Fibroblast of skin of abdomen (primary cell): ENCODE measurements around the gene ADAMTS1.
A peak's percentile ranks its signal among the peaks of the same experiment; 100 is the strongest.

Source experiments
- DNase-seq: peaks from one replicate; pipeline ENCODE4 v3.0.0-alpha.2; 2013

ADAMTS1 gene

GRCh38 chr21:26812173-26812572 lies 33.0 kb downstream of the ADAMTS1 start:
- no peak for DNase-seq

GRCh38 chr21:26811482-26811881 lies 33.7 kb downstream of the ADAMTS1 start:
- DNase-seq, result no peak

DNA sequence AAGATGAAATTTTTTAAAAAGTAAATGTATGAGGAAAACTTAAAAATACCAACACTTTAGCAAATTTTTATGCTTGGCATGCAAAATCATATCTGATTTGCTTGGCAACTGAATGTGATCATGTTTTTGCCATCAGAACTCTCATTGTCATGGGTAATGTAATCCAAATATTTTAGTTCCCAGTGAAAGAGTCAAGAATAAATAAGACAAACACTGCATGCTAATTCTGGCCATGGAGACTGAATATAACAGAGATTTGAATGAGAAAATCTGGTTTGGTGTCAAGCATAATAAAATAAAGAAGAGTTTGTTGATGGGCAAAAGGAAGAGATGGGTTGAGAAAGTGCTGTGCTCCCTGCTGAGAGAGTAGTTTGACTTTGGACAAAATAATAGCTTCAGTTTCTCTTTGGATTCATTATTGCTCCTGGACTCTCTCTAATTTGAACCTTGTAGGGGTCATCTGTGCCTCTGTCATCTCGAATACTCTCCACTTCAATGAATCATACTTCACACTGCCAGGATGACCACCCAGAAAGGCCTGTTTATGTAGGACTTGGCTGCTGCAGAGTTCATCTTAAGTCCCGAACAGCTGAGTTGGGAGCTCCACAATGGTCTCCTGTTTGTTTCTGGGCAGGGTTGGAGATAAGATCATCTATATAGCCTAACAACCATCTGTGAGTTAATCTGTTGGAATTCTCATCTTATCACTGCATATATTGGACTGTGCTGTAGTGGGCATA lies 34.4 kb downstream of the ADAMTS1 start:
- no peak for DNase-seq

DNA sequence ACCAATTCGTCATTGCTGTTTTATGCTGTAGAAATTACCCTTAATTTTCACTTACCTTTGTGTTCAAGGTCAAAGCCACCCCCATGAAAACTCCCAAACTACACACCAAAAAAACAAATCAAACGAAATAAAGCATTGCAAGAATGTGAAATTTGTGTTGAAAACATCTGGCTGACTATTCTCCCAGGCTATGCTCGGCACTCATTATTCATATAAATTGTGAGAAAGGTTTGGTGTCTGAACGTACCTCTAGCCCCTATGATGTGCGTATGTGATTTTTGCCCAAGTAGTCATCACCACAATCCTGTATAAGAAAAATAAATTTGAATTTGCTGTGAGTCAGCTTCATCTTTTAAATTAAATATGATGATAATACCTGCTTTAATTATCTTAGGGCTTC lies 34.9 kb downstream of the ADAMTS1 start:
- no peak for DNase-seq

GRCh38 chr21:26809745-26810144 lies 35.5 kb downstream of the ADAMTS1 start:
- no peak for DNase-seq

- peak; percentile 55 for DNase-seq
Observed at GRCh38 chr21:26806801-26807295, 38.4 kb downstream of the ADAMTS1 start.

- peak; percentile 91 for DNase-seq
Observed at GRCh38 chr21:26804895-26805609, 40.2 kb downstream of the ADAMTS1 start.

- peak; percentile 96 for DNase-seq
Observed at GRCh38 chr21:26801498-26801897, 43.7 kb downstream of the ADAMTS1 start.

GRCh38 chr21:26800970-26801431 lies 44.2 kb downstream of the ADAMTS1 start:
- peak; percentile 83 for DNase-seq

- DNase-seq, result no peak
Observed at GRCh38 chr21:26800455-26800854, 44.8 kb downstream of the ADAMTS1 start.

- DNase-seq, result no peak
Observed at GRCh38 chr21:26800001-26800400, 45.2 kb downstream of the ADAMTS1 start.

DNA sequence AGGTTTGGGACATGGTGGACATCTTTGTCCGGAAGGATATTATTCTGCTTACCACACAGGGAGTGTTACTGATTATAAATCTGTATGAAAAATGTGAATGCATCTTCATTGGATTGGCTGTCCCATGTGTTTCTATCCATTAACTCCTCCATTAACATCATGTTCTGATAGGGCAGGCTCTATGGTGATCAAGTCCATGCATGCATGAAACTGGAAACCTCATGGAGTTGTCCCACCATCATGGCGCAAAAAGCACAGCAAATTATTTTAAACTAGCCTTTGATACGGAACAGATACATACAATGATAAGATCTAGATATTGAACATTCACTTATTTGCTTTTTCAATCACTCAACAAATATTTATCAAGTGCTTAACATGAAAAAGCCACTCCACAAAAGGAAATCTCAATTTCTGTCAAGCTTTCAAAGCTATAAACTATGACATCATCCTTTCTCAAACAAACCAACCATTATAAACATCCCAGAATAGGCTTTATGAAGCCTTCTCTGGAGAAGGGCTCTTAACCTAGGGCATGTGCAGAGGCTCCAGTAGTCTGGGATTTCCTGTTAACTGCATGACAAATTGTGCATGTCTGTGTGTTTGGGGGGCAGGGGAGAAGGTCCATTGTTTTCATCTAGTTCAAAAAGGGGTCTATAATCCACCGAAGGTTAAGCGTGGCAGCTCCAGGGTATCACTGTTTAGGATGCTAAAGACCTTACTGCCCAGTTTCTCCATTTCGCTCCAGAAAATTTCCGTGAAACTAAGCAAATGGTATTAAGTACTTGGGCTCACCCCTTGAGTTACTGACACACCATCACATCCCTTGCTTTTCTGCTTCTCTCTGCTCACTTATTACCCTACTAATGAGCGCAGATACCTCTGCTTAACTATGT lies 46.1 kb downstream of the ADAMTS1 start:
- DNase-seq, result no peak

GRCh38 chr21:26797878-26798456 lies 47.2 kb downstream of the ADAMTS1 start:
- DNase-seq, result no peak

GRCh38 chr21:26795866-26796329 lies 49.3 kb downstream of the ADAMTS1 start:
- peak; percentile 90 for DNase-seq

GRCh38 chr21:26795412-26795805 lies 49.8 kb downstream of the ADAMTS1 start:
- DNase-seq, result no peak

- DNase-seq, result no peak
Observed at GRCh38 chr21:26794597-26795411, 50.4 kb downstream of the ADAMTS1 start.

GRCh38 chr21:26790296-26790695 lies 54.9 kb downstream of the ADAMTS1 start:
- no peak for DNase-seq

GRCh38 chr21:26788790-26789189 lies 56.4 kb downstream of the ADAMTS1 start:
- DNase-seq, result no peak
